ENCODE data around the gene RAB22A.

DNA sequence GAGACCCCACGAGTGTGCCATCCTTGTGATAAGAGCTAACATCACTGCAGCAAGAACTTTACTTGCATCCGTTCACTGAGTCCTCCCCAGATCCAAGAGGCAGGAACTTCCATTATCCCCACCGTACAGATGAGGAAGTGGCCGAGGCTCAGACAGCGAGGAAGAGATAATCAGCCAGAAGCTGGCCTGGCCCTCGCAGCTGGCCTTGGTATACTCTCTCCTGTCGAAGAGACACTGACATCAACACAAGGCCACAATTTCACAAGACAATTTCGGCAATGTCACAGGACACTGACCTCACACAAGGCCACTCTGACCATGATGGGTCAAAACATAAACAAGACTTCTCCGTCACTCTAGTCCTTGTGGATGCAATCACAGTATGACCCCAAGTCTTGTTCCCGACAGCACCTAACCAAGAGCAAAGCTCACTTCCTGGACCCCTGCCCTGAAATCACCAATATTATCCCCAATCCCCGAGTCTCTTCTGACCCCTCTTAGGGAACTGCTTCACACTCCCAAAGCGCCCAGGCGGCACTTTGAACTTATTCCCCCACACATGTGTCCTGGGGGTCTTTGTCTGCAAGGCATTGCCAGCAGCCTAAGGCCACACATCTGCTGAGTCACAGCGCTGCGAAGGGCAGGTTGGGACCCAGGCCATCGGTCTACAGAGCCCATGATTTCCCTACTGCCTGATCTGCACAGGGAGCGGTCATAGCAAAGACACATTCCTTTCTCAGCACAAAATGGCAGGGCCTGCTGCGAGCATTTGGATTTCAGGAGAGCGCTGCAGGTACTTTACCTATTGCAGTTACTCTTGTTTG, 64.7 kb downstream of the RAB22A start:
- TF ChIP-seq POLR2A (IDR thresholded peaks at IDR 0.05; ENCODE audit: low read depth, low read length) = no peak
- TF ChIP-seq, protein P1, sequence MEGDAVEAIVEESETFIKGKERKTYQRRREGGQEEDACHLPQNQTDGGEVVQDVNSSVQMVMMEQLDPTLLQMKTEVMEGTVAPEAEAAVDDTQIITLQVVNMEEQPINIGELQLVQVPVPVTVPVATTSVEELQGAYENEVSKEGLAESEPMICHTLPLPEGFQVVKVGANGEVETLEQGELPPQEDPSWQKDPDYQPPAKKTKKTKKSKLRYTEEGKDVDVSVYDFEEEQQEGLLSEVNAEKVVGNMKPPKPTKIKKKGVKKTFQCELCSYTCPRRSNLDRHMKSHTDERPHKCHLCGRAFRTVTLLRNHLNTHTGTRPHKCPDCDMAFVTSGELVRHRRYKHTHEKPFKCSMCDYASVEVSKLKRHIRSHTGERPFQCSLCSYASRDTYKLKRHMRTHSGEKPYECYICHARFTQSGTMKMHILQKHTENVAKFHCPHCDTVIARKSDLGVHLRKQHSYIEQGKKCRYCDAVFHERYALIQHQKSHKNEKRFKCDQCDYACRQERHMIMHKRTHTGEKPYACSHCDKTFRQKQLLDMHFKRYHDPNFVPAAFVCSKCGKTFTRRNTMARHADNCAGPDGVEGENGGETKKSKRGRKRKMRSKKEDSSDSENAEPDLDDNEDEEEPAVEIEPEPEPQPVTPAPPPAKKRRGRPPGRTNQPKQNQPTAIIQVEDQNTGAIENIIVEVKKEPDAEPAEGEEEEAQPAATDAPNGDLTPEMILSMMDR (IDR thresholded peaks at IDR 0.05; ENCODE audit: extremely low read depth in 1 of 2, insufficient read depth in 1 of 2, low read depth in 1 of 2, low read length in 2 of 2) = no peak
